ENCODE results near the gene APOBEC4.

- no peak for TF ChIP-seq RAD21 (IDR thresholded peaks at IDR 0.05; ENCODE audit: insufficient read depth, low read depth, low read length)
- TF ChIP-seq CTCF (IDR thresholded peaks at IDR 0.05 in 2 of 3, conservative IDR thresholded peaks at IDR 0.05 in 1 of 3; ENCODE audit: control insufficient read depth in 2 of 3, extremely low read depth in 1 of 3, insufficient read depth in 1 of 3, low read depth in 3 of 3, low read length in 3 of 3): no peak
- TF ChIP-seq ESRRA (IDR thresholded peaks at IDR 0.05; ENCODE audit: low read length): no peak
- TF ChIP-seq CHD4 (IDR thresholded peaks at IDR 0.05): no peak
- no peak for TF ChIP-seq NFYB (IDR thresholded peaks at IDR 0.05; ENCODE audit: insufficient read depth, low read depth, low read length)
- no peak for TF ChIP-seq STAT1 (conservative IDR thresholded peaks at IDR 0.05)
- TF ChIP-seq CBX3 (IDR thresholded peaks at IDR 0.05; ENCODE audit: borderline replicate concordance, low read depth): no peak
- TF ChIP-seq BCL11A (IDR thresholded peaks at IDR 0.05; ENCODE audit: low read depth, low read length): no peak
- TF ChIP-seq FOXK2 (IDR thresholded peaks at IDR 0.05): no peak
These were observed 44.9 kb upstream of the APOBEC4 start for GRCh38 chr1:183697814-183698590.
